Sigmoid colon (tissue), 7 donors: Measurements from ENCODE around the gene KIF23. TPM values are rescaled to one million over a fixed set of nuclear protein-coding genes. Genes with fewer than 3 reads are reported as not detected.

ENCODE experiments used
- DNase-seq: peaks from one replicate; pipeline ENCODE4 v3.0.0-alpha.2; 2019
- H3K27ac ChIP-seq, 4 donors: fragments of 200-600 bp; sonication (generic); one replicate each; pipeline ENCODE4 v1.5.1; 2016 to 2019; ENCODE audit warnings: mild to moderate bottlenecking in 1 of 4
- H3K27me3 ChIP-seq, 3 donors: fragments of 200-600 bp; sonication (generic); one replicate each; pipeline ENCODE4 v1.5.1; 2019; ENCODE audit warnings: mild to moderate bottlenecking in 1 of 3
- H3K36me3 ChIP-seq, 4 donors: fragments of 200-600 bp; sonication (generic); one replicate each; pipeline ENCODE4 v1.5.1; 2016 to 2019
- H3K4me1 ChIP-seq, 4 donors: fragments of 200-600 bp; sonication (generic); one replicate each; pipeline ENCODE4 v1.5.1; 2017 to 2019
- H3K4me3 ChIP-seq, 4 donors: fragments of 200-600 bp; sonication (generic); one replicate each; pipeline ENCODE4 v1.5.1; 2017 to 2019; ENCODE audit warnings: mild to moderate bottlenecking in 2 of 4, moderate library complexity in 1 of 4
- H3K9me3 ChIP-seq, 4 donors: fragments of 200-600 bp in 3 of 4; sonication (generic) in 3 of 4; one replicate each; pipeline versions ENCODE4 v1.5.1 to v1.6.1; 2013 to 2019
- CTCF ChIP-seq, 4 experiments: fragments of 450-650 bp in 3 of 4; fragments of 200-600 bp in 1 of 4; IDR thresholded peaks; one replicate each; pipeline ENCODE4 v1.5.1; 2016 to 2019; ENCODE audit warnings: antibody characterized with exemption in 4 of 4, mild to moderate bottlenecking in 3 of 4, moderate library complexity in 2 of 4
- EP300 ChIP-seq, 4 donors: sonication (generic); formaldehyde crosslinking; IDR thresholded peaks; one replicate each; pipeline ENCODE4 v1.6.1; 2017; ENCODE audit warnings: antibody characterized with exemption in 4 of 4
- POLR2A ChIP-seq, 2 donors: fragments of 450-650 bp; IDR thresholded peaks; one replicate each; pipeline ENCODE4 v1.6.1; 2016; ENCODE audit warnings: antibody characterized with exemption in 2 of 2, mild to moderate bottlenecking in 2 of 2, moderate library complexity in 2 of 2
- POLR2AphosphoS5 ChIP-seq, 4 donors: sonication (generic); formaldehyde crosslinking; IDR thresholded peaks; one replicate each; pipeline ENCODE4 v1.6.1; 2017; ENCODE audit warnings: antibody characterized with exemption in 4 of 4
- WGBS, 2 donors: extraction: QIAGEN DNeasy Blood & Tissue Kit; methylation state at CpG; one replicate each; pipeline ENCODE4 v1.1.7; 2013; 5-methylcytosine and 5-hydroxymethylcytosine counted together
- intact Hi-C: fragments of 100-400 bp; cut with DNase I; formaldehyde crosslinking; loops from one replicate; pipeline ENCODE4 v1.15.1; 2023
- polyA plus RNA-seq, 3 donors: library from polyadenylated mRNA; stranded (reverse); fragments of 200-250 nt; gene quantifications; one replicate each; pipeline ENCODE4 v1.2.3, GENCODE V29; 2013
- total RNA-seq, 4 donors: library from RNA; depleted of rRNA; stranded (reverse); fragments of >200 nt; gene quantifications; one replicate each; pipeline ENCODE4 v1.1.0, GENCODE V29; 2016
- donor health status: healthy with polysubstance abuse.
- donor health status: Bipolar disorder and iron deficiency.
- donor health status: healthy.

Gene KIF23
- total and polyA plus RNA-seq, 7 donors = 0.16 to 10.8 (median 2.1) TPM

- H3K36me3 ChIP-seq = no peaks in the 10 kb centered on the region
- H3K27ac ChIP-seq = peak overlapping the region; percentile 39 to 88 (median 76)
- H3K4me1 ChIP-seq = peaks cover 0 to 27% (median 9%) of the 10 kb centered on the region in 4 donors
- peak overlapping the region; percentile 59 to 95 (median 69) for H3K4me3 ChIP-seq
- intact Hi-C loops = loop anchor here (2.0 to 5.0 kb wide), 2 partner anchors 38 to 48 kb away; partner anchors contain the start of gene RPLP1
- WGBS, 2 donors = 0% methylated on average over 29 of the region's 29 CpGs
- TF ChIP-seq POLR2A (IDR thresholded peaks at IDR 0.05) = no peak
- no peak for TF ChIP-seq POLR2AphosphoS5 (IDR thresholded peaks at IDR 0.05)
- TF ChIP-seq CTCF (IDR thresholded peaks at IDR 0.05) = no peak
- no peak for DNase-seq
- no peaks in the 10 kb centered on the region for H3K9me3 ChIP-seq
- H3K27me3 ChIP-seq = no peaks in the 10 kb centered on the region
These were observed 585 bp downstream of the KIF23 start for GRCh38 chr15:69414701-69415167.

GRCh38 chr15:69415381-69415780 is 1.2 kb downstream of the KIF23 start:
- TF ChIP-seq POLR2A (IDR thresholded peaks at IDR 0.05) = no peak
- TF ChIP-seq POLR2AphosphoS5 (IDR thresholded peaks at IDR 0.05) = no peak
- TF ChIP-seq EP300 (IDR thresholded peaks at IDR 0.05) = no peak
- no peak for TF ChIP-seq CTCF (IDR thresholded peaks at IDR 0.05)
- no peaks in the 10 kb centered on the region for H3K9me3 ChIP-seq
- peak overlapping the region in 1 of 4 donors; percentile 95 for H3K4me3 ChIP-seq
- no peaks in the 10 kb centered on the region for H3K36me3 ChIP-seq
- H3K27me3 ChIP-seq = no peaks in the 10 kb centered on the region
- intact Hi-C loops = loop anchor here (2.0 kb wide), 1 partner anchor 47 kb away; no protein-coding TSS in a partner anchor
- peaks cover 0 to 20% (median 9%) of the 10 kb centered on the region in 4 donors for H3K4me1 ChIP-seq
- WGBS, 2 donors = 78 to 82% methylated on average over 3 of the region's 3 CpGs
- no peak for DNase-seq
- peak overlapping the region in 2 of 4 donors; percentile 78 to 88 for H3K27ac ChIP-seq

- H3K4me1 ChIP-seq = peaks cover 0 to 19% (median 9%) of the 10 kb centered on the region in 4 donors
- intact Hi-C loops = no loop called here
- H3K4me3 ChIP-seq = no peak overlapping the region
- TF ChIP-seq EP300 (IDR thresholded peaks at IDR 0.05) (no peak), POLR2AphosphoS5 (IDR thresholded peaks at IDR 0.05) (no peak), POLR2A (IDR thresholded peaks at IDR 0.05) (no peak), CTCF (IDR thresholded peaks at IDR 0.05) (no peak)
- H3K9me3 ChIP-seq = no peaks in the 10 kb centered on the region
- no peak for DNase-seq
- H3K36me3 ChIP-seq = no peaks in the 10 kb centered on the region
- no peaks in the 10 kb centered on the region for H3K27me3 ChIP-seq
- H3K27ac ChIP-seq = no peak overlapping the region
These were observed 3.4 kb downstream of the KIF23 start for GRCh38 chr15:69417581-69417980.

- Histone ChIP-seq H3K9me3 (no peaks in the 10 kb centered on the region), H3K27me3 (no peaks in the 10 kb centered on the region), H3K27ac (no peak overlapping the region), H3K4me3 (no peak overlapping the region), H3K4me1 (no peaks in the 10 kb centered on the region), H3K36me3 (no peaks in the 10 kb centered on the region)
- intact Hi-C loops = no loop called here
- TF ChIP-seq POLR2AphosphoS5 (IDR thresholded peaks at IDR 0.05) (no peak), POLR2A (IDR thresholded peaks at IDR 0.05) (no peak), CTCF (IDR thresholded peaks at IDR 0.05) (no peak), EP300 (IDR thresholded peaks at IDR 0.05) (no peak)
- no peak for DNase-seq
These were observed 7.3 kb downstream of the KIF23 start for GRCh38 chr15:69421498-69421897.

GRCh38 chr15:69422336-69422895 is 8.3 kb downstream of the KIF23 start:
- intact Hi-C loops = no loop called here
- no peak overlapping the region for H3K4me3 ChIP-seq
- no peak for DNase-seq
- H3K4me1 ChIP-seq = no peaks in the 10 kb centered on the region
- H3K27me3 ChIP-seq = no peaks in the 10 kb centered on the region
- no peaks in the 10 kb centered on the region for H3K9me3 ChIP-seq
- TF ChIP-seq POLR2AphosphoS5 (IDR thresholded peaks at IDR 0.05) = no peak
- no peak for TF ChIP-seq CTCF (IDR thresholded peaks at IDR 0.05)
- no peak for TF ChIP-seq EP300 (IDR thresholded peaks at IDR 0.05)
- TF ChIP-seq POLR2A (IDR thresholded peaks at IDR 0.05) = no peak
- no peak overlapping the region for H3K27ac ChIP-seq
- WGBS, 2 donors = 92% methylated on average over 4 of the region's 4 CpGs
- no peaks in the 10 kb centered on the region for H3K36me3 ChIP-seq
